ENCODE data around the gene SSB. TPM values are rescaled to one million over a fixed set of nuclear protein-coding genes. Genes with fewer than 3 reads are reported as not detected.
A peak's percentile ranks its signal among the peaks of the same experiment; 100 is the strongest.
"Not testable (repeated sequence)": the region's sequence is repeated elsewhere in the genome, so short reads cannot be mapped to it uniquely, and the experiment has no call there.

The SSB gene
- total and polyA plus RNA-seq, 4 experiments from 2014 or later: 112 to 149 (median 113) TPM

- H3K36me3 ChIP-seq (ENCODE audit: insufficient read depth, low read length): peaks cover 23% of the 10 kb centered on the region
- POLR2A ChIA-PET (ENCODE audit: partially characterized antibody): interaction anchor here (2.3 kb wide), 1 partner anchor 8 kb away, joined by 9 read pairs; the partner anchor contains the start of gene UBR3
- intact Hi-C loops (cut with micrococcal nuclease); H3K4me3 ChIP-seq (ENCODE audit: low read length in 2 of 2); H3K27me3 Mint-ChIP-seq; H3K9me3 Mint-ChIP-seq; CTCF ChIA-PET (ENCODE audit: partially characterized antibody); DNase-seq; H3K4me3 Mint-ChIP-seq; H3K27me3 ChIP-seq (ENCODE audit: insufficient read depth, low read length); H3K9me3 ChIP-seq (ENCODE audit: control insufficient read depth in 1 of 2, low read length in 2 of 2); H3K27ac ChIP-seq (ENCODE audit: low read depth, low read length): not testable (repeated sequence)
- Mint-ChIP-seq H3K4me1 (peaks cover 23 to 58% (median 45%) of the 10 kb centered on the region in 4 donors), H3K36me3 (peaks cover 43 to 57% of the 10 kb centered on the region in 2 donors), H3K27ac (peak overlapping the region in 5 of 7 donors; percentile 3 to 57 (median 6))
- peaks cover 39% of the 10 kb centered on the region for H3K4me1 ChIP-seq (ENCODE audit: insufficient read depth, low read length)
Measured at GRCh38 chr2:169820101-169820500, 21.4 kb downstream of the SSB start.

GRCh38 chr2:169822036-169822435 lies 23.4 kb downstream of the SSB start:
- peaks cover 0 to 2% (median 0%) of the 10 kb centered on the region in 8 donors for H3K9me3 Mint-ChIP-seq
- intact Hi-C loops (cut with micrococcal nuclease): no loop called here
- H3K4me3 Mint-ChIP-seq: peak overlapping the region in 2 of 8 donors; percentile 20 to 35
- CTCF ChIA-PET (ENCODE audit: partially characterized antibody): interaction anchor here (1.6 kb wide), 1 partner anchor 21 kb away, joined by 4 read pairs; no protein-coding TSS in a partner anchor
- no peak overlapping the region for H3K4me3 ChIP-seq (ENCODE audit: low read length in 2 of 2)
- H3K36me3 Mint-ChIP-seq: peaks cover 23 to 41% of the 10 kb centered on the region in 2 donors
- peak overlapping the region in 4 of 7 donors; percentile 46 to 74 (median 56) for H3K27ac Mint-ChIP-seq
- H3K27me3 Mint-ChIP-seq: no peaks in the 10 kb centered on the region
- no peak for DNase-seq
- POLR2A ChIA-PET (ENCODE audit: partially characterized antibody): interaction anchor here (0.6 kb wide), 1 partner anchor 247 kb away, joined by 3 read pairs; no protein-coding TSS in a partner anchor
- H3K4me1 ChIP-seq (ENCODE audit: insufficient read depth, low read length): peaks cover 44% of the 10 kb centered on the region
- no peaks in the 10 kb centered on the region for H3K27me3 ChIP-seq (ENCODE audit: insufficient read depth, low read length)
- peaks cover 25 to 67% (median 44%) of the 10 kb centered on the region in 4 donors for H3K4me1 Mint-ChIP-seq
- no peak overlapping the region for H3K27ac ChIP-seq (ENCODE audit: low read depth, low read length)
- H3K9me3 ChIP-seq (ENCODE audit: control insufficient read depth in 1 of 2, low read length in 2 of 2): no peaks in the 10 kb centered on the region
- H3K36me3 ChIP-seq (ENCODE audit: insufficient read depth, low read length): peaks cover 13% of the 10 kb centered on the region

- ChIA-PET CTCF (ENCODE audit: partially characterized antibody) (interaction anchor here (0.7 to 1.6 kb wide), 2 partner anchors 22 to 199 kb away, joined by 3 to 4 read pairs; no protein-coding TSS in a partner anchor), POLR2A (ENCODE audit: partially characterized antibody) (interaction anchor here (2.3 kb wide), 1 partner anchor 23 kb away, joined by 18 read pairs; the partner anchor contains the start of gene SSB)
- H3K27ac Mint-ChIP-seq: peak overlapping the region in 6 of 7 donors; percentile 52 to 78 (median 74)
Measured at GRCh38 chr2:169822785-169823392, 24.2 kb downstream of the SSB start.

GRCh38 chr2:169823996-169824372 lies 25.3 kb downstream of the SSB start:
- intact Hi-C loops (cut with micrococcal nuclease): loop anchor here (1.0 to 2.0 kb wide), 2 partner anchors 25 to 105 kb away; no protein-coding TSS in a partner anchor
- DNase-seq: no peak
- Histone ChIP-seq H3K27ac (ENCODE audit: low read depth, low read length) (peak overlapping the region; percentile 66), H3K4me1 (ENCODE audit: insufficient read depth, low read length) (peaks cover 51% of the 10 kb centered on the region), H3K27me3 (ENCODE audit: insufficient read depth, low read length) (no peaks in the 10 kb centered on the region), H3K9me3 (ENCODE audit: control insufficient read depth in 1 of 2, low read length in 2 of 2) (no peaks in the 10 kb centered on the region), H3K36me3 (ENCODE audit: insufficient read depth, low read length) (peaks cover 1% of the 10 kb centered on the region), H3K4me3 (ENCODE audit: low read length in 2 of 2) (peak overlapping the region; percentile 77 to 88)
- Mint-ChIP-seq H3K9me3 (no peaks in the 10 kb centered on the region), H3K27me3 (no peaks in the 10 kb centered on the region), H3K36me3 (peaks cover 9 to 36% of the 10 kb centered on the region in 2 donors), H3K4me3 (peak overlapping the region; percentile 88 to 98 (median 93)), H3K4me1 (peaks cover 30 to 73% (median 50%) of the 10 kb centered on the region in 4 donors), H3K27ac (peak overlapping the region; percentile 74 to 90 (median 85))
- POLR2A ChIA-PET (ENCODE audit: partially characterized antibody): interaction anchor here (0.8 to 2.3 kb wide), 6 partner anchors 11 to 1105 kb away, joined by 3 to 18 read pairs (median 4); partner anchors contain the start of genes CFAP210, GORASP2, PHOSPHO2 and SSB
- CTCF ChIA-PET (ENCODE audit: partially characterized antibody): interaction anchor here (0.7 to 3.2 kb wide), 14 partner anchors 9 to 344 kb away, joined by 3 to 14 read pairs (median 6); partner anchors contain the start of genes BBS5, FASTKD1 and SSB

More at GRCh38 chr2:169822785-169823392, 24.2 kb downstream of the SSB start:
- Histone ChIP-seq H3K27ac (ENCODE audit: low read depth, low read length) (no peak overlapping the region), H3K9me3 (ENCODE audit: control insufficient read depth in 1 of 2, low read length in 2 of 2) (no peaks in the 10 kb centered on the region), H3K36me3 (ENCODE audit: insufficient read depth, low read length) (peaks cover 11% of the 10 kb centered on the region), H3K27me3 (ENCODE audit: insufficient read depth, low read length) (no peaks in the 10 kb centered on the region), H3K4me3 (ENCODE audit: low read length in 2 of 2) (no peak overlapping the region), H3K4me1 (ENCODE audit: insufficient read depth, low read length) (peaks cover 46% of the 10 kb centered on the region)
- no peaks in the 10 kb centered on the region for H3K27me3 Mint-ChIP-seq
- H3K36me3 Mint-ChIP-seq: peaks cover 15 to 35% of the 10 kb centered on the region in 2 donors
- H3K9me3 Mint-ChIP-seq: no peaks in the 10 kb centered on the region
- DNase-seq: no peak
- intact Hi-C loops (cut with micrococcal nuclease): no loop called here
- peaks cover 21 to 70% (median 43%) of the 10 kb centered on the region in 4 donors for H3K4me1 Mint-ChIP-seq
- peak overlapping the region; percentile 50 to 73 (median 62) for H3K4me3 Mint-ChIP-seq

DNA sequence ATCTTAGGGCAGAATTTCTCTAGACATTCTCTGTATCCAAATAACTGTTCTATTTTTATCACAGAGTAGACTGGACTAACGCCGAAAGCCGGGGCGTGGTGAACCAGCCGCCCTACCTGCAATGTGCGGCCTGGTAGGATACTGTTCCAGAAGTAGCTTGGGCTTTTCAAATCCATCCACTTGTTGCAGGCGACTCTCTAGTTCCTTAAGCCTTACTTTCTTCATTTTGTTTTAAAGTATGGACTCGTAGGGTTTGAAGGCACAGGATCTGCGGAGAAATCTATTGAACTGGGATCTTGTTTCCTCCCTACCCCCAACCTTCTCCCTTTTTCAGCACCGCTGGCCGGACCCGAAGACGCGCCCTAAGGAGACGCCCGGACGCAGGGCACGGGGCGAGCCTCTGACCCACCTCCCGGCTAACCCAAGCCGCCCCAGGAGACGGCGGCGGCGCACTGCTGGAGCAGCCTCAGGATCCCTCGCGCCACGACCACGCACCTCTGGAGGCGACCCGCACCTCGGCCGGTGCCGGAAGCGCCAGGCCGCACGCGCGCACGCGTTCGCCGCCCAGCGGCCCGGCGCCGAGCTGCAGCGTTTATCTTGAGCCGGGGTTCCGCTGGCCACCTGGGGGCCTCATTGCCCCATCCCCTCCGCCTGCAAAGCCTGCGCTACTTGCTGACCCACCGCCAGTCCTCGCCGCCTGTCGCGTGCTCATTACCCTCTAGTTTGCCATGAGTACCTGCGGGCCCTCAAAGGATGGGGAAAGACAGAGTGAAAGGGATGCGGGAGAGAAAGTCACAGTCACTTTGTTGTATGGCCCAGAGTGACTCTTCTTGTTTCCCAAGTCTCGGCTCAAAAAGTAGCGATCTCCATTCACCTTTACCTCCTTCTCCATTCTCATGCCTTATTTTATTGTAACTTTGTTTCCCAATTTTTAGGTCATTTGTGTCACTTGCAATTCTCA lies 26.0 kb downstream of the SSB start, which contains the start of gene METTL5:
TSS of gene METTL5 (minus strand) at position 533 of the 961 bp plus-strand sequence. CDS start at position 225, 308 bp downstream.
- CTCF ChIA-PET (ENCODE audit: partially characterized antibody): interaction anchor here (0.7 to 3.2 kb wide), 19 partner anchors 9 to 345 kb away, joined by 3 to 14 read pairs (median 4); partner anchors contain the start of genes BBS5, FASTKD1 and SSB
- H3K27me3 Mint-ChIP-seq: no peaks in the 10 kb centered on the region
- intact Hi-C loops (cut with micrococcal nuclease): loop anchor here (1.0 to 5.0 kb wide), 3 partner anchors 25 to 104 kb away; no protein-coding TSS in a partner anchor
- Histone ChIP-seq H3K27me3 (ENCODE audit: insufficient read depth, low read length) (no peaks in the 10 kb centered on the region), H3K36me3 (ENCODE audit: insufficient read depth, low read length) (no peaks in the 10 kb centered on the region), H3K9me3 (ENCODE audit: control insufficient read depth in 1 of 2, low read length in 2 of 2) (no peaks in the 10 kb centered on the region), H3K27ac (ENCODE audit: low read depth, low read length) (peak within 1 kb of the TSS; percentile 66), H3K4me3 (ENCODE audit: low read length in 2 of 2) (peak within 1 kb of the TSS; percentile 77 to 88), H3K4me1 (ENCODE audit: insufficient read depth, low read length) (peaks cover 56% of the 10 kb centered on the region)
- peak within 1 kb of the TSS; percentile 74 to 96 (median 92) for H3K27ac Mint-ChIP-seq
- POLR2A ChIA-PET (ENCODE audit: partially characterized antibody): interaction anchor here (0.6 to 2.3 kb wide), 9 partner anchors 9 to 1331 kb away, joined by 3 to 18 read pairs (median 3); partner anchors contain the start of genes CFAP210, GORASP2, PHOSPHO2 and SSB
- peak within 1 kb of the TSS; percentile 90 to 98 (median 94) for H3K4me3 Mint-ChIP-seq
- H3K36me3 Mint-ChIP-seq: peaks cover 9 to 32% of the 10 kb centered on the region in 2 donors
- peaks cover 33 to 72% (median 51%) of the 10 kb centered on the region in 4 donors for H3K4me1 Mint-ChIP-seq
- peak; percentile 69 to 79 (median 73) for DNase-seq
- H3K9me3 Mint-ChIP-seq: no peaks in the 10 kb centered on the region
